ENCODE data around the gene RUNX3. TPM values are rescaled to one million over a fixed set of nuclear protein-coding genes. Genes with fewer than 3 reads are reported as not detected.

Gene RUNX3
- total and polyA plus RNA-seq, 4 donors = 0.43 to 1.1 (median 0.88) TPM

DNA sequence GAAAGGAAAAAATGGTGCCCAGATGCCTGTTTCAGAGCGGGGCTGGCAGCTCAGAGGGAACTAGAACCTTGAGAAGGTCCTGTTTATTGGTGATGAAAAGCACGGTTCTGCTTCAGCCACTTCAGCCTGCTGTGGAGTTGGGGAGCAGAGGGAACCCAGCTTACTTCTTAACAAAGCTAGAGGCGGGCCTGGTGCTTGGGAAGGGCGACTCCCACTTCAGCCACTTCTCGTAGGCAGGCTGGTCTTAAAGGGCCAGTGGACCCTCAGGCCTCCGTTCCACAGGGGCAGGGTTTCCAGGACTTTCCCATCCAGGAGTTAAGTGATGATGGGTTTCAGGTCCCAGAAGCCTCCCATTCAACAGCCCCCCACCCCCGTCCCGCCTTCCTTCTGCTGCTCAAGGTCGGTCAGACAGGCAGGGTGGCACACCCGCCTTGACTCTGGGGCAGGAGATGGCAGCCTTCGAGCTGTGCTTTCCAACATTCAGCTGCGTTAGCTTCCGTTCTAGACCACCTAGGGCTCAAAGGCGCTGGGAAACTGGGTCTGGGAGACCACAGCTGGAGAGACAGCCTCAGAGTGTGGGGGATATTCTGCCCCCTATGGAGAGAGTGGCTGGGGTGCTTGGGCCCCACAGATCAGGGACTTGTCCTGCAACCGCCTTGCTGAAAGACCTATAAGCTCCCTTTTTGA lies 3.4 kb downstream of the RUNX3 start (continued):
- TF ChIP-seq, protein P1, sequence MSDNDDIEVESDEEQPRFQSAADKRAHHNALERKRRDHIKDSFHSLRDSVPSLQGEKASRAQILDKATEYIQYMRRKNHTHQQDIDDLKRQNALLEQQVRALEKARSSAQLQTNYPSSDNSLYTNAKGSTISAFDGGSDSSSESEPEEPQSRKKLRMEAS (IDR thresholded peaks at IDR 0.05) = no peak
- TF ChIP-seq JUND (IDR thresholded peaks at IDR 0.05) (no peak), HNF4G (IDR thresholded peaks at IDR 0.05) (no peak), GABPA (IDR thresholded peaks at IDR 0.05 in 1 of 2, conservative IDR thresholded peaks at IDR 0.05 in 1 of 2) (no peak), YY1 (IDR thresholded peaks at IDR 0.05) (no peak), SP1 (IDR thresholded peaks at IDR 0.05) (no peak)
- TF ChIP-seq, protein P2, sequence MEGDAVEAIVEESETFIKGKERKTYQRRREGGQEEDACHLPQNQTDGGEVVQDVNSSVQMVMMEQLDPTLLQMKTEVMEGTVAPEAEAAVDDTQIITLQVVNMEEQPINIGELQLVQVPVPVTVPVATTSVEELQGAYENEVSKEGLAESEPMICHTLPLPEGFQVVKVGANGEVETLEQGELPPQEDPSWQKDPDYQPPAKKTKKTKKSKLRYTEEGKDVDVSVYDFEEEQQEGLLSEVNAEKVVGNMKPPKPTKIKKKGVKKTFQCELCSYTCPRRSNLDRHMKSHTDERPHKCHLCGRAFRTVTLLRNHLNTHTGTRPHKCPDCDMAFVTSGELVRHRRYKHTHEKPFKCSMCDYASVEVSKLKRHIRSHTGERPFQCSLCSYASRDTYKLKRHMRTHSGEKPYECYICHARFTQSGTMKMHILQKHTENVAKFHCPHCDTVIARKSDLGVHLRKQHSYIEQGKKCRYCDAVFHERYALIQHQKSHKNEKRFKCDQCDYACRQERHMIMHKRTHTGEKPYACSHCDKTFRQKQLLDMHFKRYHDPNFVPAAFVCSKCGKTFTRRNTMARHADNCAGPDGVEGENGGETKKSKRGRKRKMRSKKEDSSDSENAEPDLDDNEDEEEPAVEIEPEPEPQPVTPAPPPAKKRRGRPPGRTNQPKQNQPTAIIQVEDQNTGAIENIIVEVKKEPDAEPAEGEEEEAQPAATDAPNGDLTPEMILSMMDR (IDR thresholded peaks at IDR 0.05; ENCODE audit: low read depth, low read length, missing input control) = no peak

DNA sequence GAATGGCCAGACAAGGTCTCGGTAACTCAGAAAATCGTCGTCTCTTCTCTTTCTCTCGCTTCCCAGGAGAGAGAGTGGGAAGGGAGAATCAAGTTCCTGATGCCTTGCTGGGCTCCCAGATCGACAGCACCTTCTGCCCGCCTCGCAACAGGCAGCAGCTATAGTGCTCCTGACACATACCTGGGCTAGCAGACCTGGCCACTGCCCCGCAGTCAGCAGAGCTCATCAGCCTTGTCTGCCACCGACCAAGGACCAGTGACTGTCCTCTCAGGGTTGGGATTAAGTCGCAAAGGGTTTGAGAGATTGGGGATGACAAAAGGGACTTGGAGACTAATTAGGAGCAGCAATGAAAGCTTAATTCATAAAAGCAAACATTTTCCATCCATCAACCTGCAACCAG lies 4.1 kb downstream of the RUNX3 start:
- TF ChIP-seq, protein P3, sequence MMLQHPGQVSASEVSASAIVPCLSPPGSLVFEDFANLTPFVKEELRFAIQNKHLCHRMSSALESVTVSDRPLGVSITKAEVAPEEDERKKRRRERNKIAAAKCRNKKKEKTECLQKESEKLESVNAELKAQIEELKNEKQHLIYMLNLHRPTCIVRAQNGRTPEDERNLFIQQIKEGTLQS (IDR thresholded peaks at IDR 0.05) = no peak
- no peak for TF ChIP-seq JUND (IDR thresholded peaks at IDR 0.05)
- TF ChIP-seq EGR1 (IDR thresholded peaks at IDR 0.05; ENCODE audit: low read depth in 2 of 2) = no peak
- no peak for TF ChIP-seq RAD21 (IDR thresholded peaks at IDR 0.05)
- TF ChIP-seq, protein P2 (IDR thresholded peaks at IDR 0.05; ENCODE audit: low read depth, low read length, missing input control) = no peak
- no peak for TF ChIP-seq NR2F2 (IDR thresholded peaks at IDR 0.05)
- no peak for TF ChIP-seq HNF4A (conservative IDR thresholded peaks at IDR 0.05)
- no peak for TF ChIP-seq RXRA (IDR thresholded peaks at IDR 0.05)
- TF ChIP-seq SP1 (IDR thresholded peaks at IDR 0.05) = no peak
- TF ChIP-seq TAF1 (conservative IDR thresholded peaks at IDR 0.05) = no peak
- TF ChIP-seq, protein P4, sequence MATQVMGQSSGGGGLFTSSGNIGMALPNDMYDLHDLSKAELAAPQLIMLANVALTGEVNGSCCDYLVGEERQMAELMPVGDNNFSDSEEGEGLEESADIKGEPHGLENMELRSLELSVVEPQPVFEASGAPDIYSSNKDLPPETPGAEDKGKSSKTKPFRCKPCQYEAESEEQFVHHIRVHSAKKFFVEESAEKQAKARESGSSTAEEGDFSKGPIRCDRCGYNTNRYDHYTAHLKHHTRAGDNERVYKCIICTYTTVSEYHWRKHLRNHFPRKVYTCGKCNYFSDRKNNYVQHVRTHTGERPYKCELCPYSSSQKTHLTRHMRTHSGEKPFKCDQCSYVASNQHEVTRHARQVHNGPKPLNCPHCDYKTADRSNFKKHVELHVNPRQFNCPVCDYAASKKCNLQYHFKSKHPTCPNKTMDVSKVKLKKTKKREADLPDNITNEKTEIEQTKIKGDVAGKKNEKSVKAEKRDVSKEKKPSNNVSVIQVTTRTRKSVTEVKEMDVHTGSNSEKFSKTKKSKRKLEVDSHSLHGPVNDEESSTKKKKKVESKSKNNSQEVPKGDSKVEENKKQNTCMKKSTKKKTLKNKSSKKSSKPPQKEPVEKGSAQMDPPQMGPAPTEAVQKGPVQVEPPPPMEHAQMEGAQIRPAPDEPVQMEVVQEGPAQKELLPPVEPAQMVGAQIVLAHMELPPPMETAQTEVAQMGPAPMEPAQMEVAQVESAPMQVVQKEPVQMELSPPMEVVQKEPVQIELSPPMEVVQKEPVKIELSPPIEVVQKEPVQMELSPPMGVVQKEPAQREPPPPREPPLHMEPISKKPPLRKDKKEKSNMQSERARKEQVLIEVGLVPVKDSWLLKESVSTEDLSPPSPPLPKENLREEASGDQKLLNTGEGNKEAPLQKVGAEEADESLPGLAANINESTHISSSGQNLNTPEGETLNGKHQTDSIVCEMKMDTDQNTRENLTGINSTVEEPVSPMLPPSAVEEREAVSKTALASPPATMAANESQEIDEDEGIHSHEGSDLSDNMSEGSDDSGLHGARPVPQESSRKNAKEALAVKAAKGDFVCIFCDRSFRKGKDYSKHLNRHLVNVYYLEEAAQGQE (IDR thresholded peaks at IDR 0.05) = no peak
- no peak for TF ChIP-seq FOXA2 (IDR thresholded peaks at IDR 0.05)
- no peak for TF ChIP-seq GABPA (IDR thresholded peaks at IDR 0.05 in 1 of 2, conservative IDR thresholded peaks at IDR 0.05 in 1 of 2)
- Histone ChIP-seq H3K9ac (ENCODE audit: low read depth in 1 of 2, low read length in 2 of 2) (no peak overlapping the region), H3K4me1 (ENCODE audit: control insufficient read depth in 4 of 4, insufficient read depth in 4 of 4, low read length in 3 of 4) (peaks cover 0 to 16% (median 9%) of the 10 kb centered on the region in 4 donors), H3K27me3 (ENCODE audit: control insufficient read depth in 4 of 4, insufficient read depth in 4 of 4, low read length in 3 of 4) (peaks cover 0 to 8% (median 7%) of the 10 kb centered on the region in 4 donors), H3K27ac (ENCODE audit: low read depth in 1 of 2, low read length in 2 of 2) (no peak overlapping the region), H3K9me3 (ENCODE audit: control insufficient read depth in 4 of 4, low read length in 3 of 4) (no peaks in the 10 kb centered on the region), H3K36me3 (ENCODE audit: control insufficient read depth in 4 of 4, insufficient read depth in 3 of 4, low read depth in 1 of 4, low read length in 3 of 4) (no peaks in the 10 kb centered on the region), H3K4me3 (ENCODE audit: low read depth in 1 of 3, low read length in 3 of 3) (no peak overlapping the region)
- DNase-seq (ENCODE audit: low spot score) = no peak
- 30% methylated on average over 10 of the region's 10 CpGs for WGBS
